Cardiac muscle cell (in vitro differentiated cells and primary cell): Measurements from ENCODE around the gene ZSCAN22. TPM values are rescaled to one million over a fixed set of nuclear protein-coding genes. Genes with fewer than 3 reads are reported as not detected.
A peak's percentile ranks its signal among the peaks of the same experiment; 100 is the strongest.

Source experiments
- DNase-seq, 2 donors: peaks; one replicate each; pipeline versions ENCODE4 v3.0.0 to v3.0.0-alpha.2; 2010 to 2017; ENCODE audit warnings: low read depth in 1 of 2, low spot score in 1 of 2
- H3K27ac ChIP-seq: fragments of 200-600 bp; sonication (generic); 2 replicates; pipeline ENCODE4 v1.5.1; 2016
- H3K27me3 ChIP-seq: fragments of 200-600 bp; sonication (generic); 2 replicates; pipeline ENCODE4 v1.6.0; 2016; ENCODE audit warnings: control low read depth
- H3K36me3 ChIP-seq: fragments of 200-600 bp; sonication (generic); 2 replicates; pipeline ENCODE4 v1.5.1; 2016; ENCODE audit warnings: control low read depth
- H3K4me1 ChIP-seq: fragments of 200-600 bp; sonication (generic); 2 replicates; pipeline ENCODE4 v1.8.1; 2017; ENCODE audit warnings: low read depth, mild to moderate bottlenecking, mixed run types
- H3K4me3 ChIP-seq: fragments of 200-600 bp; sonication (generic); 2 replicates; pipeline ENCODE4 v1.5.1; 2016; ENCODE audit warnings: mild to moderate bottlenecking
- H3K9me3 ChIP-seq: fragments of 200-600 bp; sonication (generic); 2 replicates; pipeline ENCODE4 v1.5.1; 2017; ENCODE audit warnings: low read depth, mild to moderate bottlenecking, control low read depth
- CTCF ChIP-seq: IDR thresholded peaks from 2 replicates; pipeline ENCODE4 v1.5.1; 2012; ENCODE audit warnings: low read depth, mild to moderate bottlenecking, low read length
- polyA plus RNA-seq: library from polyadenylated mRNA; unstranded; fragments of >200 nt; fragmentation: Nextera tagmentation; extraction: Ambion mirVana; gene quantifications from 2 replicates; pipeline ENCODE4 v1.2.1, GENCODE V29; 2016
- total RNA-seq: library from RNA; depleted of rRNA; stranded (reverse); fragments of >200 nt; gene quantifications from 2 replicates; pipeline ENCODE4 v1.2.3, GENCODE V29; 2016

The ZSCAN22 gene
- total and polyA plus RNA-seq, 2 experiments from 2014 or later = 2.5 to 4.2 TPM

- peak overlapping the region; percentile 98 for H3K27ac ChIP-seq
- peak overlapping the region; percentile 58 for H3K4me3 ChIP-seq
- peaks cover 5% of the 10 kb centered on the region for H3K4me1 ChIP-seq
- DNase-seq = peak; percentile 88 to 92
- no peak for TF ChIP-seq CTCF
- no peaks in the 10 kb centered on the region for H3K27me3 ChIP-seq
- H3K9me3 ChIP-seq = no peaks in the 10 kb centered on the region
- H3K36me3 ChIP-seq = no peaks in the 10 kb centered on the region
These were observed 47.5 kb upstream of the ZSCAN22 start for GRCh38 chr19:58279042-58279924.

- Histone ChIP-seq H3K4me3 (peak overlapping the region; percentile 58), H3K9me3 (no peaks in the 10 kb centered on the region), H3K27ac (peak overlapping the region; percentile 98), H3K27me3 (no peaks in the 10 kb centered on the region), H3K4me1 (peaks cover 5% of the 10 kb centered on the region), H3K36me3 (no peaks in the 10 kb centered on the region)
- no peak for TF ChIP-seq CTCF
- DNase-seq = no peak
These were observed 46.9 kb upstream of the ZSCAN22 start for GRCh38 chr19:58279925-58280316.

- no peak for TF ChIP-seq CTCF
- Histone ChIP-seq H3K4me3 (no peak overlapping the region), H3K27ac (no peak overlapping the region), H3K4me1 (peaks cover 5% of the 10 kb centered on the region), H3K36me3 (peaks cover 30% of the 10 kb centered on the region), H3K9me3 (no peaks in the 10 kb centered on the region), H3K27me3 (no peaks in the 10 kb centered on the region)
- DNase-seq = no peak
These were observed 42.6 kb upstream of the ZSCAN22 start for GRCh38 chr19:58284199-58284598.

- H3K9me3 ChIP-seq = no peaks in the 10 kb centered on the region
- DNase-seq = no peak
- no peak overlapping the region for H3K27ac ChIP-seq
- peaks cover 67% of the 10 kb centered on the region for H3K36me3 ChIP-seq
- TF ChIP-seq CTCF = no peak
- no peaks in the 10 kb centered on the region for H3K4me1 ChIP-seq
- no peaks in the 10 kb centered on the region for H3K27me3 ChIP-seq
- H3K4me3 ChIP-seq = no peak overlapping the region
These were observed 34.9 kb upstream of the ZSCAN22 start for GRCh38 chr19:58291943-58292342.

GRCh38 chr19:58294743-58295374, 31.9 kb upstream of the ZSCAN22 start:
- Histone ChIP-seq H3K9me3 (no peaks in the 10 kb centered on the region), H3K27me3 (no peaks in the 10 kb centered on the region), H3K4me1 (no peaks in the 10 kb centered on the region), H3K4me3 (no peak overlapping the region), H3K27ac (no peak overlapping the region), H3K36me3 (peaks cover 53% of the 10 kb centered on the region)
- no peak for DNase-seq
- no peak for TF ChIP-seq CTCF
